ENCODE data around the gene CFAP100. TPM values are rescaled to one million over a fixed set of nuclear protein-coding genes. Genes with fewer than 3 reads are reported as not detected.

CFAP100 gene
- total RNA-seq, 4 donors from 2014 or later = 6.1 TPM; not detected in 3

DNA sequence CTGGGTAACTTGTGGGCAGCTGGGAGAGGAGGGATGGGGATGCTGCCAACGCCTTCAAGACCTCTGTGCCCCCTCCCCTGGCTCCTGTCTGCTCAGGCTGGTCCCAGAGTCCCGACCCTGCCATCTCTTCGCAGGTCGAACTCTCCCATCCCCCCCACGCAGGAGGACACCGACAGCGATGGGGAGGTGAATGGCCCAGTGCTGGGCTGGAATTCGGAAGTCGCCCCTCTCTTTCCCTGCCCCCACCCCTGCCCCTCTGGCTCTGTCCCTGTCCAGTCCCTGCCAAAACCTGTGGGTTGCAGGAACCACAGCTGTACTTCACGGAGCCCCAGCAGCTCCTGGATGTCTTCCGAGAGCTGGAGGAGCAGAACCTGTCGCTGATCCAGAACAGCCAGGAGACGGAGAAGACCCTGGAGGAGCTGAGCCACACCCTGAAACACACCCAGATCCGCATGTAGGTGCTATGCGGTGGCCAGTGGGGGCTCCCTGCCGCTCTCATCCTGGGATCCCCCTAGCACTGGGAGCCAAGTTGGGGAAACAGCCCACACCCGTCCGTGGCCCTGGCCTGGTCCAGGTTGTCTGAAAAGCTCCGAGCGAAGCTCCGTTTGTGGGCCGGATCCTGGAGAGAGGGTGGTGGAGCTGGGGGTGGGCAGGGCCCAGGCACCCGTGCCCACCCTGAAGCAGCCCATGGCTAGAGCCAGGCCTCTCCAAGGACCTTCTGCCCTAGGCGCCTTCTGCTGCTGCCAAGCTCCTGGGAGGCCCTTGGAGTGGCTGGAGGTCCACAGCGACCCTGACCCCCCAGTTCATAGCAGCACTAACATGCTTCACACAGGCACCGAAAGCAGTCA is 28.7 kb downstream of the CFAP100 start:
- 75 to 76% methylated on average over 23 to 25 of the region's 26 CpGs for WGBS, 2 donors
- Histone ChIP-seq H3K27me3 (peaks cover 0 to 7% of the 10 kb centered on the region in 2 donors), H3K9me3 (peaks cover 0 to 33% (median 3%) of the 10 kb centered on the region in 4 donors), H3K4me3 (no peak overlapping the region), H3K36me3 (peaks cover 0 to 33% (median 0%) of the 10 kb centered on the region in 3 donors), H3K4me1 (no peaks in the 10 kb centered on the region), H3K27ac (no peak overlapping the region)
- TF ChIP-seq EP300 (IDR thresholded peaks at IDR 0.05) (no peak), CTCF (IDR thresholded peaks at IDR 0.05) (no peak), POLR2A (IDR thresholded peaks at IDR 0.05) (no peak)
- DNase-seq (ENCODE audit: low spot score in 2 of 2) = no peak

DNA sequence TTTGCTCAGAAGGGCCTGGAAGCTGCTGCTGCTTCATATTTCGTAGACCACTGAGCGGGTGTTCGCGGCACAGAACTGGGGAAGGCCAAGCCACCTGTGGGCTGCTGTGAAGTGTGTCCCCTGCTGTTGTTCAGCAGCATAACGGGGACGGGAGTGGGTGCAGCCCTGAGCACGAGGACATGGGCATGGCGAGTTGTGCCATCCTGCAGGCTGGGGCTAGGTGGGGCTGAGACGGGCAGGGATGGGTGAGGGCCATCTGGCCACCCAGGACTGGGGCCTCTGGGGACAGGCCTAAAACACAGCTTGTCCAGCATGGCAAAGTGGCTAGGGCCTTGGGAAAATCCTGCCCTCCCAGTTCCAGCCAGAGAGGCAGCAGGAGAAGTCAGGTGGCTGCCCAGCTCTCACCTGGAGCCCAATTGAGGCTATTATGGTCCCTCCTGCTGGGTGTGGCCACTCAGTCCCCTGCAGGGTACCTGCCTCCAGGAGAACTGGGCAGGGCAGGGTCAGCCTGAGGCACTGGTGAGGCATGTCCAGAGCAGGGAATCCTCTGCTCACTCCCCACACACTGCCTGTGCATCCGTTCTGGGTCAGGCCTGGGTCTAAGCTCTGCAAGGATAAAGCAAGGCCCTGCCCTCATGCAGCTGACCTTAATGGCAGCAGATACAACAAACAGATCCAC is 29.5 kb downstream of the CFAP100 start:
- H3K9me3 ChIP-seq = peaks cover 0 to 39% (median 3%) of the 10 kb centered on the region in 4 donors
- H3K36me3 ChIP-seq = peaks cover 0 to 33% (median 0%) of the 10 kb centered on the region in 3 donors
- no peak for TF ChIP-seq CTCF (IDR thresholded peaks at IDR 0.05)
- TF ChIP-seq EP300 (IDR thresholded peaks at IDR 0.05) = no peak
- TF ChIP-seq POLR2A (IDR thresholded peaks at IDR 0.05) = no peak
- H3K4me1 ChIP-seq = no peaks in the 10 kb centered on the region
- H3K4me3 ChIP-seq = no peak overlapping the region
- 91 to 93% methylated on average over 9 to 10 of the region's 10 CpGs for WGBS, 2 donors
- H3K27me3 ChIP-seq = no peaks in the 10 kb centered on the region
- no peak overlapping the region for H3K27ac ChIP-seq
- no peak for DNase-seq (ENCODE audit: low spot score in 2 of 2)

- DNase-seq (ENCODE audit: low spot score in 2 of 2) = no peak
- no peak for TF ChIP-seq POLR2A (IDR thresholded peaks at IDR 0.05)
- TF ChIP-seq EP300 (IDR thresholded peaks at IDR 0.05) = no peak
- TF ChIP-seq CTCF (IDR thresholded peaks at IDR 0.05) = no peak
- peaks cover 0 to 33% (median 0%) of the 10 kb centered on the region in 3 donors for H3K36me3 ChIP-seq
- H3K4me1 ChIP-seq = no peaks in the 10 kb centered on the region
- no peak overlapping the region for H3K27ac ChIP-seq
- H3K27me3 ChIP-seq = no peaks in the 10 kb centered on the region
- no peak overlapping the region for H3K4me3 ChIP-seq
- 85 to 93% methylated on average over 3 of the region's 3 CpGs for WGBS, 2 donors
- H3K9me3 ChIP-seq = peaks cover 0 to 43% (median 3%) of the 10 kb centered on the region in 4 donors
These were observed 30.0 kb downstream of the CFAP100 start for GRCh38 chr3:126424751-126425150.

DNA sequence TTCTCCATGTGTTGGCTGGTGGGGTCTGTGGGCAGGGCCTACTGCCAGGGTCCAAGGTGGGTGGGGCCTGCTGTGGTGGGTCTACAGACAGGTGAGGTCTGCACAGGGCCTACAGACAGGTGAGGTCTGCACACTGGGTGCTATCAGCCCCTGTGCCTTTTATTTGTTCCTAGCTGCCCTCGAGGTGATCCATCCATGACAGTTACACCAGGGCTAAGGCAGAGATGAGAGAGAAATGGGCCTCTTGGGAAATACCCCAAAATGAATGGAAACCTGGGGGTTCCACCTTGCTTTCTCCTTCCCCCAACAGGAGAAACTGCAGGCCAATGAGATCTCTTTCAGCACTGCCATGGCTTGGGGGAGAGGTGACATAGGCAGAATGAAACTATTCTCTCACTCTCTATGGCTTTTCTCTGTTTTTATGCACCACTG is 36.4 kb downstream of the CFAP100 start:
- no peaks in the 10 kb centered on the region for H3K4me1 ChIP-seq
- DNase-seq (ENCODE audit: low spot score in 2 of 2) = no peak

More for the DNA sequence above, 36.4 kb downstream of the CFAP100 start:
- Histone ChIP-seq H3K27ac (no peak overlapping the region), H3K4me3 (no peak overlapping the region), H3K27me3 (no peaks in the 10 kb centered on the region), H3K36me3 (peaks cover 0 to 58% (median 0%) of the 10 kb centered on the region in 3 donors), H3K9me3 (peaks cover 0 to 46% (median 0%) of the 10 kb centered on the region in 4 donors)
- no peak for TF ChIP-seq POLR2A (IDR thresholded peaks at IDR 0.05)
- TF ChIP-seq CTCF (IDR thresholded peaks at IDR 0.05) = no peak
- TF ChIP-seq EP300 (IDR thresholded peaks at IDR 0.05) = no peak
- 80 to 89% methylated on average over 1 of the region's 1 CpG for WGBS, 2 donors

Measured in tibial nerve (tissue), 4 donors.